Endothelial cell of umbilical vein (primary cell): ENCODE results near the gene EPAS1. TPM values are rescaled to one million over a fixed set of nuclear protein-coding genes. Genes with fewer than 3 reads are reported as not detected.

ENCODE experiments used
- BruUV-seq: library from RNA; stranded (reverse); fragments of 400-500 nt; replicated peaks from 2 replicates; lab custom pipeline; 2021; lab: Mats Ljungman, UMichigan
- CTCF ChIA-PET: fragments of 300-600, 350-600 bp; sonication (Branson Sonifier 250); formaldehyde crosslinking; loops from one replicate; lab custom pipeline; 2021; ENCODE audit warnings: antibody characterized with exemption, inconsistent platforms; lab: Charles Lee
- POLR2A ChIA-PET: fragments of 300-600, 350-600 bp; sonication (Branson Sonifier 250); formaldehyde crosslinking; loops from one replicate; lab custom pipeline; 2021; ENCODE audit warnings: antibody characterized with exemption, inconsistent platforms; lab: Charles Lee
- DNase-seq: peaks from one replicate; pipeline ENCODE4 v3.0.0-alpha.2; 2011; ENCODE audit warnings: low read depth, low spot score
- FAIRE-seq: peaks from 2 replicates; lab custom pipeline; 2011; peaks lifted over from hg19 to GRCh38; lab: Jason Lieb, UNC
- H2AFZ ChIP-seq: 2 replicates; pipeline ENCODE4 v1.6.0; 2012; ENCODE audit warnings: low read depth, low read length, control low read depth, inconsistent platforms
- H3K27ac ChIP-seq: 2 replicates; pipeline ENCODE4 v1.5.1; 2011; ENCODE audit warnings: low read depth, mild to moderate bottlenecking, control low read depth, low read length, moderate library complexity; ENCODE audit not compliant: insufficient read depth
- H3K27me3 ChIP-seq, 2 experiments: 2 replicates each; pipeline versions ENCODE4 v1.6.0 to v1.6.1; 2011; ENCODE audit warnings: low read length in 2 of 2, mixed read lengths in 1 of 2; ENCODE audit not compliant: control insufficient read depth in 2 of 2, insufficient read depth in 2 of 2
- H3K36me3 ChIP-seq, 2 experiments: 2 replicates in 1 of 2; 3 replicates in 1 of 2; pipeline ENCODE4 v1.5.1; 2011; ENCODE audit warnings: low read length in 2 of 2, mild to moderate bottlenecking in 1 of 2, moderate library complexity in 1 of 2; ENCODE audit not compliant: control insufficient read depth in 2 of 2, insufficient read depth in 2 of 2; ENCODE audit errors: extremely low read depth in 1 of 2
- H3K4me1 ChIP-seq: 3 replicates; pipeline ENCODE4 v1.5.1; 2011; ENCODE audit warnings: mild to moderate bottlenecking, low read length; ENCODE audit not compliant: control insufficient read depth, insufficient read depth; ENCODE audit errors: extremely low read depth
- H3K4me2 ChIP-seq: 2 replicates; pipeline ENCODE4 v1.6.1; 2011; ENCODE audit warnings: low read length, control low read depth, mixed read lengths; ENCODE audit not compliant: insufficient read depth
- H3K4me3 ChIP-seq, 3 experiments: fragments of 200-600 bp in 1 of 3; sonication (generic), shearing (Covaris generic) in 1 of 3; replicated peaks in 1 of 3; 2 replicates each; pipeline ENCODE4 v1.5.1; 2011 to 2016; ENCODE audit warnings: control low read depth in 3 of 3, low read length in 3 of 3, mild to moderate bottlenecking in 2 of 3, inconsistent platforms in 1 of 3, low read depth in 1 of 3, moderate library complexity in 1 of 3; ENCODE audit not compliant: insufficient read depth in 1 of 3
- H3K79me2 ChIP-seq: 2 replicates; pipeline ENCODE4 v1.6.0; 2012; ENCODE audit warnings: low read length, inconsistent platforms; ENCODE audit not compliant: control insufficient read depth, insufficient read depth
- H3K9ac ChIP-seq: replicated peaks from 2 replicates; pipeline ENCODE3; 2011; ENCODE audit warnings: low read length, control low read depth; ENCODE audit not compliant: insufficient read depth; ENCODE audit errors: extremely low read depth
- H3K9me1 ChIP-seq: replicated peaks from 3 replicates; pipeline ENCODE4 v1.6.0; 2011; ENCODE audit warnings: mild to moderate bottlenecking, low read length; ENCODE audit not compliant: control insufficient read depth, insufficient read depth; ENCODE audit errors: extremely low read depth
- H3K9me3 ChIP-seq: replicated peaks from 2 replicates; pipeline ENCODE4 v1.5.1; 2012; ENCODE audit warnings: low read length, inconsistent platforms; ENCODE audit not compliant: control insufficient read depth, insufficient read depth
- H4K20me1 ChIP-seq: replicated peaks from 2 replicates; pipeline ENCODE3; 2011; ENCODE audit warnings: mild to moderate bottlenecking, low read length; ENCODE audit not compliant: control insufficient read depth, insufficient read depth; ENCODE audit errors: extremely low read depth
- EZH2 ChIP-seq: IDR thresholded peaks from 2 replicates; pipeline ENCODE4 v1.6.1; 2012; ENCODE audit warnings: borderline replicate concordance, low read depth, mild to moderate bottlenecking, moderate library complexity, low read length, inconsistent platforms; ENCODE audit not compliant: severe bottlenecking
- FOS ChIP-seq: IDR thresholded peaks from 2 replicates; pipeline ENCODE4 v1.6.1; 2011; ENCODE audit warnings: mild to moderate bottlenecking, low read length, moderate library complexity, borderline replicate concordance; ENCODE audit not compliant: insufficient read depth
- GATA2 ChIP-seq: IDR thresholded peaks from 2 replicates; pipeline ENCODE4 v1.7.0; 2011; ENCODE audit warnings: low read depth, mild to moderate bottlenecking, moderate library complexity, mixed read lengths, low read length; ENCODE audit not compliant: insufficient read length, insufficient read depth
- JUN ChIP-seq: IDR thresholded peaks from 2 replicates; pipeline ENCODE4 v1.6.1; 2011; ENCODE audit warnings: borderline replicate concordance, low read depth; ENCODE audit not compliant: insufficient read length, insufficient read depth
- MAX ChIP-seq: IDR thresholded peaks from 2 replicates; pipeline ENCODE4 v1.6.1; 2011; ENCODE audit not compliant: insufficient read depth, insufficient read length
- MYC ChIP-seq: IDR thresholded peaks from one replicate; pipeline ENCODE4 v1.6.1; 2011; ENCODE audit warnings: mild to moderate bottlenecking, low read depth, low read length
- POLR2A ChIP-seq: IDR thresholded peaks from 2 replicates; pipeline ENCODE4 v1.6.1; 2012; ENCODE audit warnings: low read depth, mild to moderate bottlenecking, control low read depth, low read length
- POLR2AphosphoS5 ChIP-seq: IDR thresholded peaks from 2 replicates; pipeline ENCODE4 v1.6.1; 2012; ENCODE audit warnings: low read depth, mild to moderate bottlenecking, control low read depth, low read length, moderate library complexity; ENCODE audit not compliant: insufficient read depth
- dilution Hi-C: fragments of 300-500 bp; cut with MboI; formaldehyde crosslinking; loops from one replicate; pipeline ENCODE4 v1.15.0; 2019; ENCODE audit warnings: low sequenced_read_pairs; ENCODE audit not compliant: extremely low pct_ligation_motif_present
- intact Hi-C: fragments of 100-400 bp; cut with micrococcal nuclease; formaldehyde crosslinking; loops from one replicate; pipeline ENCODE4 v1.10.0; 2022
- polyA plus RNA-seq, 4 experiments: library from polyadenylated mRNA; depleted of rRNA in 3 of 4; stranded (reverse) in 3 of 4; unstranded in 1 of 4; fragments of >200 nt; gene quantifications; 2 replicates each; pipeline versions ENCODE4 v1.2.1 to v1.2.3, GENCODE V29; 2011 to 2012; ENCODE audit warnings: missing spikeins in 1 of 4
- total RNA-seq: library from RNA; stranded (reverse); gene quantifications from 2 replicates; pipeline ENCODE4 v1.2.3, GENCODE V29; 2021
- TF ChIP-seq, protein P1 (sequence below), 2 donors: IDR thresholded peaks; 1 replicate in 1 of 2; 2 replicates in 1 of 2; pipeline ENCODE4 v1.5.1; 2011; ENCODE audit warnings: low read length in 2 of 2, mild to moderate bottlenecking in 2 of 2, moderate library complexity in 2 of 2, control low read depth in 1 of 2, inconsistent platforms in 1 of 2, low read depth in 1 of 2; ENCODE audit not compliant: insufficient read depth in 1 of 2; ENCODE audit errors: extremely low read depth in 1 of 2

The EPAS1 gene
- total and polyA plus RNA-seq, 2 donors (not counting 3 experiments of a cell fraction or from before 2014, with no cell fraction given), result 229 to 374 TPM

DNA sequence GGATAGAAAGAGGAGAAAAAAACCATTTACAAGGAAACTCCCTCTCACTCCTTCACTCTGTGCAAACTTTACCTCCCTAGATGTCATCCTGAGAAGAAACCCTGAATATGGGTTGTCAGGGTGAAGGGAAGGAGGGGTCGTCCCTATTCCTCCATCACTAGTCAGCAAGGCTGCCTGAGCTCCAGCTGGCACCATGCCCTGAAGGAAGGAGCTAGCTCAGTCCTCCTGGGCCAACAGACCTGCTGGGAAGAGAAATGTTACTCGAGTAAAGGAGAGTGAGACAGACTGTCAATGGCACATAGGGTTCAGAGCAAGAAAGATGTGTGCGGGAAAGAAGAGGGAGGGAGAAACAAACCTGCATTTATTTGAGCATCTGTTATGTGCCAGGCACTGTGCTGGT, 18.3 kb upstream of the EPAS1 start:
- BruUV-seq, result no TSS peak
- no peak overlapping the region for H2AFZ ChIP-seq
- POLR2A ChIA-PET, result interaction anchor here (1.5 kb wide), 1 partner anchor 18 kb away, joined by 8 read pairs; the partner anchor contains the start of gene EPAS1
- H3K27me3 ChIP-seq, result no peaks in the 10 kb centered on the region
- CTCF ChIA-PET, result interaction anchor here (0.8 to 4.0 kb wide), 8 partner anchors 10 to 216 kb away, joined by 3 to 21 read pairs (median 4); no protein-coding TSS in a partner anchor
- H3K4me2 ChIP-seq, result no peak overlapping the region
- dilution Hi-C loops (no loop called here), intact Hi-C loops (no loop called here)
- peak; percentile 50 for FAIRE-seq
- H3K27ac ChIP-seq, result no peak overlapping the region
- H4K20me1 ChIP-seq, result no peaks in the 10 kb centered on the region
- H3K36me3 ChIP-seq, result no peaks in the 10 kb centered on the region
- no peak for TF ChIP-seq JUN
- TF ChIP-seq MAX, result no peak
- TF ChIP-seq POLR2A, result no peak
- no peak for TF ChIP-seq EZH2
- TF ChIP-seq MYC, result no peak
- TF ChIP-seq POLR2AphosphoS5, result no peak
- TF ChIP-seq FOS, result no peak
- TF ChIP-seq GATA2, result no peak
- TF ChIP-seq, protein P1, sequence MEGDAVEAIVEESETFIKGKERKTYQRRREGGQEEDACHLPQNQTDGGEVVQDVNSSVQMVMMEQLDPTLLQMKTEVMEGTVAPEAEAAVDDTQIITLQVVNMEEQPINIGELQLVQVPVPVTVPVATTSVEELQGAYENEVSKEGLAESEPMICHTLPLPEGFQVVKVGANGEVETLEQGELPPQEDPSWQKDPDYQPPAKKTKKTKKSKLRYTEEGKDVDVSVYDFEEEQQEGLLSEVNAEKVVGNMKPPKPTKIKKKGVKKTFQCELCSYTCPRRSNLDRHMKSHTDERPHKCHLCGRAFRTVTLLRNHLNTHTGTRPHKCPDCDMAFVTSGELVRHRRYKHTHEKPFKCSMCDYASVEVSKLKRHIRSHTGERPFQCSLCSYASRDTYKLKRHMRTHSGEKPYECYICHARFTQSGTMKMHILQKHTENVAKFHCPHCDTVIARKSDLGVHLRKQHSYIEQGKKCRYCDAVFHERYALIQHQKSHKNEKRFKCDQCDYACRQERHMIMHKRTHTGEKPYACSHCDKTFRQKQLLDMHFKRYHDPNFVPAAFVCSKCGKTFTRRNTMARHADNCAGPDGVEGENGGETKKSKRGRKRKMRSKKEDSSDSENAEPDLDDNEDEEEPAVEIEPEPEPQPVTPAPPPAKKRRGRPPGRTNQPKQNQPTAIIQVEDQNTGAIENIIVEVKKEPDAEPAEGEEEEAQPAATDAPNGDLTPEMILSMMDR (IDR thresholded peaks at IDR 0.05; ENCODE audit: extremely low read depth in 1 of 2, insufficient read depth in 1 of 2, low read depth in 1 of 2, low read length in 2 of 2), result no peak
- no peak overlapping the region for H3K4me3 ChIP-seq
- no peak overlapping the region for H3K9ac ChIP-seq
- no peaks in the 10 kb centered on the region for H3K79me2 ChIP-seq
- peak; percentile 43 for DNase-seq
- H3K9me3 ChIP-seq, result no peaks in the 10 kb centered on the region
- H3K4me1 ChIP-seq, result peaks cover 51% of the 10 kb centered on the region
- no peaks in the 10 kb centered on the region for H3K9me1 ChIP-seq
